HepG2 (cell line): ENCODE results near the gene BTRC. TPM values are rescaled to one million over a fixed set of nuclear protein-coding genes. Genes with fewer than 3 reads are reported as not detected.

Source experiments
- ATAC-seq: fragments of 200-7000 bp; cut with Tn5 transposase; 3 replicates; pipeline ENCODE4 v1.9.1; 2020; ENCODE audit warnings: mild to moderate bottlenecking, moderate library complexity
- BruUV-seq: library from RNA; stranded (reverse); fragments of 400-500 nt; replicated peaks from 2 replicates; lab custom pipeline; 2021; lab: Mats Ljungman, UMichigan
- CTCF ChIA-PET: fragments of 300-600 bp; formaldehyde crosslinking; extraction: SDS; loops from one replicate; lab custom pipeline; 2021; ENCODE audit warnings: low total read pairs, inconsistent platforms, low intra/inter-chr PET ratio; lab: Yijun Ruan, JAX
- POLR2A ChIA-PET: fragments of 350-600 bp; sonication (Branson Sonifier 250); formaldehyde crosslinking; loops from one replicate; lab custom pipeline; 2020; ENCODE audit warnings: antibody characterized with exemption, inconsistent platforms; lab: Yijun Ruan, JAX
- DNase-seq: peaks from one replicate; pipeline ENCODE4 v3.0.0-alpha.2; 2015; ENCODE audit warnings: low spot score
- FAIRE-seq: peaks from 3 replicates; lab custom pipeline; 2011; peaks lifted over from hg19 to GRCh38; lab: Jason Lieb, UNC
- H2AFZ ChIP-seq: one replicate; pipeline ENCODE4 v1.6.1; 2011; ENCODE audit warnings: low read length, inconsistent platforms
- H3K27ac ChIP-seq: fragments of 300-600 bp; 3 replicates; pipeline ENCODE4 v1.8.0; 2011; ENCODE audit warnings: mixed run types, mild to moderate bottlenecking, mixed read lengths, low read length, inconsistent platforms; ENCODE audit not compliant: insufficient read depth; ENCODE audit errors: extremely low read length
- H3K27me3 ChIP-seq, 2 experiments: fragments of 200-600 bp in 1 of 2; 2 replicates in 1 of 2; 3 replicates in 1 of 2; pipeline versions ENCODE4 v1.6.0 to v1.8.0; 2011; ENCODE audit warnings: low read length in 2 of 2, mild to moderate bottlenecking in 2 of 2, moderate library complexity in 2 of 2, inconsistent platforms in 1 of 2; ENCODE audit not compliant: insufficient read depth in 2 of 2, control insufficient read depth in 1 of 2
- H3K36me3 ChIP-seq, 2 experiments: fragments of 200-600 bp in 1 of 2; replicated peaks in 1 of 2; 2 replicates in 1 of 2; 3 replicates in 1 of 2; pipeline versions ENCODE4 v1.5.1 to v1.8.0; 2011; ENCODE audit warnings: low read length in 2 of 2, inconsistent platforms in 1 of 2; ENCODE audit not compliant: insufficient read depth in 2 of 2, control insufficient read depth in 1 of 2
- H3K4me1 ChIP-seq: 2 replicates; pipeline ENCODE4 v1.5.1; 2012; ENCODE audit warnings: low read length, inconsistent platforms; ENCODE audit not compliant: insufficient read depth
- H3K4me2 ChIP-seq: 2 replicates; pipeline ENCODE4 v1.6.0; 2011; ENCODE audit warnings: low read depth, low read length, inconsistent platforms
- H3K4me3 ChIP-seq, 3 experiments: fragments of 200-600 bp in 1 of 3; sonication (generic), shearing (Covaris generic) in 1 of 3; replicated peaks in 1 of 3; 2 replicates each; pipeline ENCODE4 v1.5.1; 2011 to 2016; ENCODE audit warnings: low read length in 3 of 3, inconsistent platforms in 2 of 3, low read depth in 2 of 3, mild to moderate bottlenecking in 2 of 3, control low read depth in 1 of 3, mixed read lengths in 1 of 3; ENCODE audit not compliant: insufficient read depth in 1 of 3
- H3K79me2 ChIP-seq: one replicate; pipeline ENCODE4 v1.6.1; 2011; ENCODE audit warnings: low read length, inconsistent platforms; ENCODE audit not compliant: insufficient read depth
- H3K9ac ChIP-seq: 2 replicates; pipeline ENCODE4 v1.6.0; 2011; ENCODE audit warnings: mild to moderate bottlenecking, low read depth, low read length, inconsistent platforms; ENCODE audit not compliant: insufficient read depth
- H3K9me3 ChIP-seq: 2 replicates; pipeline ENCODE4 v1.5.1; 2012; ENCODE audit warnings: mild to moderate bottlenecking, low read length
- H4K20me1 ChIP-seq: 2 replicates; pipeline ENCODE4 v1.6.0; 2011; ENCODE audit warnings: inconsistent platforms, mild to moderate bottlenecking, low read length, moderate library complexity; ENCODE audit not compliant: insufficient read depth
- AGO2 ChIP-seq: fragments of 200-400 bp; formaldehyde crosslinking; optimal IDR thresholded peaks from 2 replicates; pipeline ENCODE3; 2017; ENCODE audit warnings: mild to moderate bottlenecking, low read depth, low read length, moderate library complexity
- BCL6 ChIP-seq: IDR thresholded peaks from 2 replicates; pipeline ENCODE4 v1.6.1; 2016; ENCODE audit warnings: missing genetic modification reagents, missing compliant biosample characterization
- BHLHE40 ChIP-seq: IDR thresholded peaks from 2 replicates; pipeline ENCODE4 v1.6.1; 2011; ENCODE audit warnings: low read length, improper control_type of control experiment
- FOXK1 ChIP-seq: sonication (generic); formaldehyde crosslinking; IDR thresholded peaks from 2 replicates; pipeline ENCODE4 v1.4.0; 2020; ENCODE audit warnings: low read depth, missing genetic modification reagents, borderline replicate concordance
- KDM4B ChIP-seq: sonication (generic); formaldehyde crosslinking; IDR thresholded peaks from 2 replicates; pipeline ENCODE4 v1.4.0; 2020; ENCODE audit warnings: missing genetic modification reagents
- KDM5B ChIP-seq: sonication (generic); formaldehyde crosslinking; IDR thresholded peaks from 2 replicates; pipeline ENCODE4 v1.4.0; 2020; ENCODE audit warnings: missing genetic modification reagents, mild to moderate bottlenecking, borderline replicate concordance
- SALL2 ChIP-seq: sonication (generic); formaldehyde crosslinking; IDR thresholded peaks from 2 replicates; pipeline ENCODE4 v1.8.1; 2023; ENCODE audit warnings: mild to moderate bottlenecking, missing genetic modification reagents, inconsistent platforms
- SMAD1 ChIP-seq: sonication (generic); formaldehyde crosslinking; IDR thresholded peaks from 2 replicates; pipeline ENCODE4 v1.4.0; 2020; ENCODE audit warnings: missing genetic modification reagents, low read depth, mild to moderate bottlenecking, borderline replicate concordance
- SMYD3 ChIP-seq: sonication (generic); formaldehyde crosslinking; IDR thresholded peaks from 2 replicates; pipeline ENCODE4 v1.8.1; 2023; ENCODE audit warnings: mild to moderate bottlenecking, missing genetic modification reagents
- ZKSCAN1 ChIP-seq: fragments of 150-350 bp; IDR thresholded peaks from 2 replicates; pipeline ENCODE4 v1.6.1; 2014; ENCODE audit warnings: low read length
- ZNF230 ChIP-seq: sonication (generic); formaldehyde crosslinking; IDR thresholded peaks from 2 replicates; pipeline ENCODE4 v1.4.0; 2020; ENCODE audit warnings: mild to moderate bottlenecking, missing genetic modification reagents
- ZNF850 ChIP-seq: sonication (generic); formaldehyde crosslinking; conservative IDR thresholded peaks from 2 replicates; pipeline ENCODE4 v1.9.0; 2021; ENCODE audit warnings: mild to moderate bottlenecking, missing genetic modification reagents
- WGBS: methylation state at CpG from one replicate; pipeline ENCODE4 v1.1.6; 2017; ENCODE audit warnings: low lambda C conversion rate; 5-methylcytosine and 5-hydroxymethylcytosine counted together
- in situ Hi-C: cut with HindIII; loops from 2 replicates; pipeline ENCODE4 v1.10.0; 2017; ENCODE audit warnings: low pct_unique_long_range_greater_than_20kb; ENCODE audit not compliant: extremely low pct_ligation_motif_present
- intact Hi-C: fragments of 100-400 bp; cut with micrococcal nuclease; formaldehyde crosslinking; loops from one replicate; pipeline ENCODE4 v1.10.0; 2022; ENCODE audit not compliant: unreplicated experiment
- polyA plus RNA-seq, 8 experiments: library from polyadenylated mRNA; depleted of rRNA in 3 of 8; stranded (reverse) in 7 of 8; unstranded in 1 of 8; fragments of >200 nt; fragmentation: Illumina TruSeq in 4 of 8; extraction: Trizol in 4 of 8; gene quantifications; 2 replicates each; pipeline versions ENCODE4 v1.2.1 to v1.2.3, GENCODE V29; 2011 to 2016; ENCODE audit warnings: low read depth in 4 of 8, missing spikeins in 1 of 8, mixed read lengths in 1 of 8; ENCODE audit not compliant: insufficient read depth in 1 of 8
- total RNA-seq, 5 experiments: library from RNA; depleted of rRNA; stranded (reverse); fragments of >200 nt; fragmentation: Illumina TruSeq; extraction: Trizol; gene quantifications; 2 replicates each; pipeline ENCODE4 v1.2.3, GENCODE V29; 2016; ENCODE audit warnings: low read depth in 1 of 5
- TF ChIP-seq, protein P1 (sequence below): sonication (generic); formaldehyde crosslinking; IDR thresholded peaks from 2 replicates; pipeline ENCODE4 v1.4.0; 2020; ENCODE audit warnings: missing genetic modification reagents
- TF ChIP-seq, protein P2 (sequence below): sonication (generic); formaldehyde crosslinking; IDR thresholded peaks from 2 replicates; pipeline ENCODE4 v1.5.0; 2020; ENCODE audit warnings: missing genetic modification reagents, mild to moderate bottlenecking, borderline replicate concordance
- TF ChIP-seq, protein P3 (sequence below), 2 experiments: fragments of 450-650 bp in 1 of 2; sonication (generic) in 1 of 2; formaldehyde crosslinking; IDR thresholded peaks; 2 replicates each; pipeline versions ENCODE4 v1.5.0 to v1.8.0; 2020 to 2022; ENCODE audit warnings: mild to moderate bottlenecking in 1 of 2, missing genetic modification reagents in 1 of 2

Gene BTRC
- total and polyA plus RNA-seq, 2 of the 13 experiments (the other 11 are each of a cell fraction or from before 2014, with no cell fraction given), result 12.0 to 14.4 TPM

DNA sequence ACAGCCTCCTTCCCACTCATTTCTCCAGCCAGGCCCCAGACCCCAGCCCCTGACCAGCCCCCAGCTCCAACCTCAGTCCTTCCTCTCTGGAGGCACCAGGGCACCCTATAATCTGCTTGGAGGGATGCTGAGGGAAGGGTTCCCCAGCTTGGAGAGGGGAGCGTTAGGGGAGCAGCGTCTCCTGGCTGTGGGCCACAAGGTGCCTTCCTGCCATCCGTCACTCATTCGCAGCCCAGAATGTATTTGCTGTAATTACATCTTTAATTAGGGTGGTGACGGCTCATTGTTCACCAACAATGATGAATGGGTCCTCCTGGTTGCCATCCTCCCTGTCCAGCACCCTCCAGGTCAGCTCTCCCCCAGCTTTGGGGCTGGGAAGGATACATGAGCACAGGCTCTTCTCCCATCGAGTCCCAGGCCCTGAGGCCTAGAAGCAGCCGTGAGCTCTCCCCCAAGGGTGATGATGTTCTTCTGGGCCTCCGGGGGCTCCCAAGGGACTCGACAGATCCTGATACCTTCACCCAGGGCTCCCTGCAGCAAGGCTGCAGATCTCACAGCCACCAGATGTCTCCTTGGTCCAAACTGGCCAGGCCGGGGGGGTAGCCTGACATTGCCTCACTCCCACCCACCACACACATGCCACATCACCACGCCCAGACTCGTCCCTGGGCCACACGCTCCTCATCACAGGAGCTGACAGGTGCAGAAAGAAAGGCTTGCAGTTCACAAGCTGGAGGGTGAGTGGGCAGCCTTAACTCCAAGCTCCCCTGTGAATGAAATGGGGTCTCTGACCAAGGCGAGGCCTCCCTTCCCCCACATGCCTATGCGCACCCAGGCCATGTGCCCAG is 207.3 kb downstream of the BTRC start:
- in situ Hi-C loops (no loop called here), intact Hi-C loops (no loop called here)
- ChIA-PET CTCF (no interaction called here), POLR2A (interaction anchor here (1.0 kb wide), 1 partner anchor 10 kb away, joined by 3 read pairs; no protein-coding TSS in a partner anchor)
- no TSS peak for BruUV-seq
- Histone ChIP-seq H4K20me1 (no peaks in the 10 kb centered on the region), H3K4me1 (peaks cover 20% of the 10 kb centered on the region), H3K4me3 (no peak overlapping the region), H3K27ac (no peak overlapping the region), H3K4me2 (no peak overlapping the region), H3K27me3 (peaks cover 0 to 18% of the 10 kb centered on the region in 2 experiments; a peak in 4 of 5 replicates), H3K9me3 (no peaks in the 10 kb centered on the region), H3K79me2 (no peaks in the 10 kb centered on the region), H3K9ac (no peak overlapping the region), H2AFZ (no peak overlapping the region), H3K36me3 (no peaks in the 10 kb centered on the region)
- no peak for FAIRE-seq
- TF ChIP-seq KDM4B (CRISPR knock-in tag) (no peak), ZNF850 (no peak), BHLHE40 (no peak), FOXK1 (CRISPR knock-in tag) (no peak), AGO2 (no peak), SMYD3 (CRISPR knock-in tag) (no peak), ZNF230 (no peak), SMAD1 (no peak), ZKSCAN1 (no peak), SALL2 (CRISPR knock-in tag) (no peak), BCL6 (CRISPR knock-in tag) (no peak), KDM5B (CRISPR knock-in tag) (no peak)
- TF ChIP-seq, protein P1, sequence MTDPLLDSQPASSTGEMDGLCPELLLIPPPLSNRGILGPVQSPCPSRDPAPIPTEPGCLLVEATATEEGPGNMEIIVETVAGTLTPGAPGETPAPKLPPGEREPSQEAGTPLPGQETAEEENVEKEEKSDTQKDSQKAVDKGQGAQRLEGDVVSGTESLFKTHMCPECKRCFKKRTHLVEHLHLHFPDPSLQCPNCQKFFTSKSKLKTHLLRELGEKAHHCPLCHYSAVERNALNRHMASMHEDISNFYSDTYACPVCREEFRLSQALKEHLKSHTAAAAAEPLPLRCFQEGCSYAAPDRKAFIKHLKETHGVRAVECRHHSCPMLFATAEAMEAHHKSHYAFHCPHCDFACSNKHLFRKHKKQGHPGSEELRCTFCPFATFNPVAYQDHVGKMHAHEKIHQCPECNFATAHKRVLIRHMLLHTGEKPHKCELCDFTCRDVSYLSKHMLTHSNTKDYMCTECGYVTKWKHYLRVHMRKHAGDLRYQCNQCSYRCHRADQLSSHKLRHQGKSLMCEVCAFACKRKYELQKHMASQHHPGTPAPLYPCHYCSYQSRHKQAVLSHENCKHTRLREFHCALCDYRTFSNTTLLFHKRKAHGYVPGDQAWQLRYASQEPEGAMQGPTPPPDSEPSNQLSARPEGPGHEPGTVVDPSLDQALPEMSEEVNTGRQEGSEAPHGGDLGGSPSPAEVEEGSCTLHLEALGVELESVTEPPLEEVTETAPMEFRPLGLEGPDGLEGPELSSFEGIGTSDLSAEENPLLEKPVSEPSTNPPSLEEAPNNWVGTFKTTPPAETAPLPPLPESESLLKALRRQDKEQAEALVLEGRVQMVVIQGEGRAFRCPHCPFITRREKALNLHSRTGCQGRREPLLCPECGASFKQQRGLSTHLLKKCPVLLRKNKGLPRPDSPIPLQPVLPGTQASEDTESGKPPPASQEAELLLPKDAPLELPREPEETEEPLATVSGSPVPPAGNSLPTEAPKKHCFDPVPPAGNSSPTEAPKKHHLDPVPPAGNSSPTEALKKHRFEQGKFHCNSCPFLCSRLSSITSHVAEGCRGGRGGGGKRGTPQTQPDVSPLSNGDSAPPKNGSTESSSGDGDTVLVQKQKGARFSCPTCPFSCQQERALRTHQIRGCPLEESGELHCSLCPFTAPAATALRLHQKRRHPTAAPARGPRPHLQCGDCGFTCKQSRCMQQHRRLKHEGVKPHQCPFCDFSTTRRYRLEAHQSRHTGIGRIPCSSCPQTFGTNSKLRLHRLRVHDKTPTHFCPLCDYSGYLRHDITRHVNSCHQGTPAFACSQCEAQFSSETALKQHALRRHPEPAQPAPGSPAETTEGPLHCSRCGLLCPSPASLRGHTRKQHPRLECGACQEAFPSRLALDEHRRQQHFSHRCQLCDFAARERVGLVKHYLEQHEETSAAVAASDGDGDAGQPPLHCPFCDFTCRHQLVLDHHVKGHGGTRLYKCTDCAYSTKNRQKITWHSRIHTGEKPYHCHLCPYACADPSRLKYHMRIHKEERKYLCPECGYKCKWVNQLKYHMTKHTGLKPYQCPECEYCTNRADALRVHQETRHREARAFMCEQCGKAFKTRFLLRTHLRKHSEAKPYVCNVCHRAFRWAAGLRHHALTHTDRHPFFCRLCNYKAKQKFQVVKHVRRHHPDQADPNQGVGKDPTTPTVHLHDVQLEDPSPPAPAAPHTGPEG, result no peak
- TF ChIP-seq, protein P2, sequence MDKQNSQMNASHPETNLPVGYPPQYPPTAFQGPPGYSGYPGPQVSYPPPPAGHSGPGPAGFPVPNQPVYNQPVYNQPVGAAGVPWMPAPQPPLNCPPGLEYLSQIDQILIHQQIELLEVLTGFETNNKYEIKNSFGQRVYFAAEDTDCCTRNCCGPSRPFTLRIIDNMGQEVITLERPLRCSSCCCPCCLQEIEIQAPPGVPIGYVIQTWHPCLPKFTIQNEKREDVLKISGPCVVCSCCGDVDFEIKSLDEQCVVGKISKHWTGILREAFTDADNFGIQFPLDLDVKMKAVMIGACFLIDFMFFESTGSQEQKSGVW (CRISPR knock-in tag), result no peak
- TF ChIP-seq, protein P3, sequence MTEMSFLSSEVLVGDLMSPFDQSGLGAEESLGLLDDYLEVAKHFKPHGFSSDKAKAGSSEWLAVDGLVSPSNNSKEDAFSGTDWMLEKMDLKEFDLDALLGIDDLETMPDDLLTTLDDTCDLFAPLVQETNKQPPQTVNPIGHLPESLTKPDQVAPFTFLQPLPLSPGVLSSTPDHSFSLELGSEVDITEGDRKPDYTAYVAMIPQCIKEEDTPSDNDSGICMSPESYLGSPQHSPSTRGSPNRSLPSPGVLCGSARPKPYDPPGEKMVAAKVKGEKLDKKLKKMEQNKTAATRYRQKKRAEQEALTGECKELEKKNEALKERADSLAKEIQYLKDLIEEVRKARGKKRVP (CRISPR knock-in tag; IDR thresholded peaks at IDR 0.05), result no peak
- no peak for DNase-seq
- ATAC-seq, result no peak; the same call in 2 of the 3 replicates
- 27% methylated on average over 5 of the region's 15 CpGs for WGBS
